ENCODE measurements around the gene FAM20A.

Gene FAM20A

GRCh38 chr17:68567035-68567434 lies 34.1 kb downstream of the FAM20A start:
- Histone ChIP-seq H2AFZ (ENCODE audit: low read length) (no peak overlapping the region), H3K27me3 (ENCODE audit: insufficient read depth, low read length) (no peaks in the 10 kb centered on the region; the same call in 1 of the 2 replicates), H3K4me1 (ENCODE audit: insufficient read depth, low read length, severe bottlenecking) (no peaks in the 10 kb centered on the region), H4K20me1 (ENCODE audit: insufficient read depth, low read length) (no peaks in the 10 kb centered on the region), H3K27ac (ENCODE audit: low read depth, low read length, poor library complexity, severe bottlenecking) (no peak overlapping the region), H3F3A (ENCODE audit: insufficient read depth, low read length) (no peaks in the 10 kb centered on the region), H3K9me3 (ENCODE audit: low read length) (no peaks in the 10 kb centered on the region), H3K4me2 (ENCODE audit: low read length) (no peak overlapping the region), H3K9me2 (ENCODE audit: low read depth, low read length) (no peaks in the 10 kb centered on the region), H3K9ac (ENCODE audit: low read length) (no peak overlapping the region), H3K79me2 (ENCODE audit: insufficient read depth, low read length) (no peaks in the 10 kb centered on the region), H3K36me3 (ENCODE audit: insufficient read depth, low read length) (no peaks in the 10 kb centered on the region), H3K4me3 (ENCODE audit: low read depth, low read length, poor library complexity, severe bottlenecking) (no peak overlapping the region)
- TF ChIP-seq CTCF (IDR thresholded peaks at IDR 0.05; ENCODE audit: low read length) (no peak), EZH2 (IDR thresholded peaks at IDR 0.05; ENCODE audit: borderline replicate concordance, low read length) (no peak)

GRCh38 chr17:68566442-68566738 lies 34.8 kb downstream of the FAM20A start:
- Histone ChIP-seq H2AFZ (ENCODE audit: low read length) (no peak overlapping the region), H3K36me3 (ENCODE audit: insufficient read depth, low read length) (no peaks in the 10 kb centered on the region)
- no peak for TF ChIP-seq CTCF (IDR thresholded peaks at IDR 0.05; ENCODE audit: low read length)
- TF ChIP-seq EZH2 (IDR thresholded peaks at IDR 0.05; ENCODE audit: borderline replicate concordance, low read length) = no peak

GRCh38 chr17:68565661-68566441 lies 35.3 kb downstream of the FAM20A start:
- Histone ChIP-seq H3K27me3 (ENCODE audit: insufficient read depth, low read length) (no peaks in the 10 kb centered on the region; the same call in 1 of the 2 replicates), H3K4me2 (ENCODE audit: low read length) (no peak overlapping the region), H3K9me3 (ENCODE audit: low read length) (no peaks in the 10 kb centered on the region), H3K4me3 (ENCODE audit: low read depth, low read length, poor library complexity, severe bottlenecking) (no peak overlapping the region), H3K9ac (ENCODE audit: low read length) (no peak overlapping the region), H3K36me3 (ENCODE audit: insufficient read depth, low read length) (no peaks in the 10 kb centered on the region), H3F3A (ENCODE audit: insufficient read depth, low read length) (no peaks in the 10 kb centered on the region), H4K20me1 (ENCODE audit: insufficient read depth, low read length) (no peaks in the 10 kb centered on the region), H2AFZ (ENCODE audit: low read length) (no peak overlapping the region), H3K4me1 (ENCODE audit: insufficient read depth, low read length, severe bottlenecking) (no peaks in the 10 kb centered on the region), H3K9me2 (ENCODE audit: low read depth, low read length) (no peaks in the 10 kb centered on the region), H3K79me2 (ENCODE audit: insufficient read depth, low read length) (no peaks in the 10 kb centered on the region), H3K27ac (ENCODE audit: low read depth, low read length, poor library complexity, severe bottlenecking) (no peak overlapping the region)
- TF ChIP-seq EZH2 (IDR thresholded peaks at IDR 0.05; ENCODE audit: borderline replicate concordance, low read length) (no peak), CTCF (IDR thresholded peaks at IDR 0.05; ENCODE audit: low read length) (no peak)

More at GRCh38 chr17:68566442-68566738, 34.8 kb downstream of the FAM20A start:
- no peaks in the 10 kb centered on the region for H3K4me1 ChIP-seq (ENCODE audit: insufficient read depth, low read length, severe bottlenecking)
- H3K4me2 ChIP-seq (ENCODE audit: low read length) = no peak overlapping the region
- no peaks in the 10 kb centered on the region for H4K20me1 ChIP-seq (ENCODE audit: insufficient read depth, low read length)
- no peaks in the 10 kb centered on the region; the same call in 1 of the 2 replicates for H3K27me3 ChIP-seq (ENCODE audit: insufficient read depth, low read length)
- H3K9ac ChIP-seq (ENCODE audit: low read length) = no peak overlapping the region
- no peak overlapping the region for H3K4me3 ChIP-seq (ENCODE audit: low read depth, low read length, poor library complexity, severe bottlenecking)
- H3F3A ChIP-seq (ENCODE audit: insufficient read depth, low read length) = no peaks in the 10 kb centered on the region
- no peaks in the 10 kb centered on the region for H3K9me3 ChIP-seq (ENCODE audit: low read length)
- H3K9me2 ChIP-seq (ENCODE audit: low read depth, low read length) = no peaks in the 10 kb centered on the region
- no peak overlapping the region for H3K27ac ChIP-seq (ENCODE audit: low read depth, low read length, poor library complexity, severe bottlenecking)
- H3K79me2 ChIP-seq (ENCODE audit: insufficient read depth, low read length) = no peaks in the 10 kb centered on the region

All from OCI-LY1 (cell line).